ENCODE results near the gene BMP2K. TPM values are rescaled to one million over a fixed set of nuclear protein-coding genes. Genes with fewer than 3 reads are reported as not detected.

BMP2K gene
- total RNA-seq, 1 donor from 2014 or later, result 20.7 TPM

Other genes starting within 250 kb of the BMP2K start
- 30.9 and 32.8 TPM in 2 replicates for gene ANXA3, start 224.6 kb upstream of the BMP2K start, total RNA-seq
- gene PAQR3, start 163.1 kb downstream of the BMP2K start, total RNA-seq, result 14.9 and 17.0 TPM in 2 replicates

All from T-helper 1 cell treated with Interleukin-12 subunit alpha and Interleukin-12 subunit beta and Interleukin-4 antibody, amounts not matched to agents 30 ng/mL and 1 ng/mL, for 36 hours (primary cell).